Measurements from ENCODE around the gene NAV2. TPM values are rescaled to one million over a fixed set of nuclear protein-coding genes. Genes with fewer than 3 reads are reported as not detected.

The NAV2 gene
- total RNA-seq, 1 experiment from 2014 or later: 46.3 TPM

GRCh38 chr11:19972091-19972490, 259.5 kb downstream of the NAV2 start:
- H4K8ac ChIP-seq (replicated peaks; ENCODE audit: insufficient read length, low read depth, low read length): no peak overlapping the region
- H3K9me3 ChIP-seq (ENCODE audit: control insufficient read depth, low read depth, low read length): no peaks in the 10 kb centered on the region
- H3K23ac ChIP-seq (ENCODE audit: insufficient read length, low read depth, low read length): no peak overlapping the region
- H3K27ac Mint-ChIP-seq: no peak overlapping the region
- no CpG with 5 or more reads among the region's 2 CpGs for WGBS (ENCODE audit: extremely low coverage, insufficient read length, low lambda C conversion rate)
- H3K79me2 ChIP-seq (ENCODE audit: insufficient read depth, low read length): no peaks in the 10 kb centered on the region
- H3K36me3 Mint-ChIP-seq (ENCODE audit: insufficient read depth in 1 of 3, low read depth in 3 of 3): peaks cover 0 to 13% (median under 1%) of the 10 kb centered on the region in 3 experiments; a peak in 3 of 7 replicates
- H3K18ac ChIP-seq (ENCODE audit: insufficient read length, low read depth, low read length): no peak overlapping the region
- no peak overlapping the region for H2BK120ac ChIP-seq (ENCODE audit: low read depth, low read length, poor library complexity, severe bottlenecking)
- no peaks in the 10 kb centered on the region for H3K23me2 ChIP-seq (ENCODE audit: insufficient read length, low read depth, low read length, poor library complexity, severe bottlenecking)
- no peak overlapping the region for H2BK20ac ChIP-seq (ENCODE audit: low read depth, low read length, poor library complexity, severe bottlenecking)
- H2AFZ ChIP-seq (ENCODE audit: low read length): no peak overlapping the region
- no peaks in the 10 kb centered on the region for H4K20me1 ChIP-seq (ENCODE audit: control insufficient read depth, insufficient read depth, insufficient read length)
- no peak overlapping the region for H4K5ac ChIP-seq (ENCODE audit: insufficient read length, low read depth, low read length)
- H2BK5ac ChIP-seq (ENCODE audit: insufficient read length, low read length): no peak overlapping the region
- peaks cover 0 to 7% of the 10 kb centered on the region in 2 experiments; a peak in 1 of 4 replicates for H3K4me1 Mint-ChIP-seq
- H4K91ac ChIP-seq (ENCODE audit: insufficient read length, low read depth, low read length): no peak overlapping the region
- H3K9me3 Mint-ChIP-seq: no peaks in the 10 kb centered on the region
- no peaks in the 10 kb centered on the region for H3K27me3 Mint-ChIP-seq (ENCODE audit: low read depth)
- no peak overlapping the region for H3K4me2 ChIP-seq (ENCODE audit: insufficient read depth, insufficient read length, low read length)
- no peak overlapping the region for H2BK12ac ChIP-seq (ENCODE audit: insufficient read length, low read depth, low read length)
- no peak overlapping the region for H3K14ac ChIP-seq (ENCODE audit: insufficient read depth, low read length)
- H3T11ph ChIP-seq (ENCODE audit: low read length): no peak overlapping the region
- TF ChIP-seq CTCF (conservative IDR thresholded peaks at IDR 0.05): no peak
- DNase-seq: no peak
- no peak overlapping the region for H3K27ac ChIP-seq (ENCODE audit: insufficient read length, low read depth, low read length)
- H3K4me1 ChIP-seq (ENCODE audit: insufficient read depth, low read length): no peaks in the 10 kb centered on the region
- H3K4ac ChIP-seq (ENCODE audit: low read depth, low read length): no peak overlapping the region
- no peak overlapping the region for H3K9ac ChIP-seq (ENCODE audit: extremely low read depth, insufficient read length, low read length)
- H3K4me3 Mint-ChIP-seq: no peak overlapping the region
- no peaks in the 10 kb centered on the region for H3K79me1 ChIP-seq (ENCODE audit: insufficient read depth, low read depth, low read length, poor library complexity, severe bottlenecking)
- no peak overlapping the region for H3K56ac ChIP-seq (ENCODE audit: insufficient read length, low read depth, low read length)
- no peaks in the 10 kb centered on the region for H3K27me3 ChIP-seq (ENCODE audit: insufficient read depth, low read length)
- H2AK5ac ChIP-seq (ENCODE audit: insufficient read length, low read length): no peak overlapping the region
- no peak overlapping the region for H2BK15ac ChIP-seq (ENCODE audit: low read depth, low read length)
